GM04504 (cell line): ENCODE data around the gene SIGLEC12.
"Not testable (repeated sequence)": the region's sequence is repeated elsewhere in the genome, so short reads cannot be mapped to it uniquely, and the experiment has no call there.

Source experiments
- DNase-seq: peaks from one replicate; pipeline ENCODE4 v3.0.0-alpha.2; 2012; ENCODE audit warnings: low read depth

Gene SIGLEC12

GRCh38 chr19:51457351-51458013 lies 44.1 kb downstream of the SIGLEC12 start:
- no peak for DNase-seq

- no peak for DNase-seq
Observed at GRCh38 chr19:51456541-51457290, 44.9 kb downstream of the SIGLEC12 start.

- DNase-seq = no peak
Observed at GRCh38 chr19:51450730-51451307, 50.8 kb downstream of the SIGLEC12 start.

- DNase-seq = no peak
Observed at GRCh38 chr19:51448411-51449016, 53.1 kb downstream of the SIGLEC12 start.

GRCh38 chr19:51448011-51448410 lies 53.6 kb downstream of the SIGLEC12 start:
- no peak for DNase-seq

- not testable (repeated sequence) for DNase-seq
Observed at GRCh38 chr19:51447510-51447909, 54.1 kb downstream of the SIGLEC12 start.

GRCh38 chr19:51441410-51442390 lies 59.9 kb downstream of the SIGLEC12 start:
- DNase-seq = no peak
